HG03439 (cell line): Measurements from ENCODE around the gene PPP4R1.
"Not testable (repeated sequence)": the region's sequence is repeated elsewhere in the genome, so short reads cannot be mapped to it uniquely, and the experiment has no call there.

ENCODE experiments used
- ATAC-seq: cut with Tn5 transposase; IDR thresholded peaks from one replicate; pipeline ENCODE4 v1.9.1; 2021; ENCODE audit warnings: mild to moderate bottlenecking, moderate library complexity; ENCODE audit not compliant: unreplicated experiment

Gene PPP4R1

GRCh38 chr18:9629709-9630108 is 15.3 kb upstream of the PPP4R1 start:
- ATAC-seq = no peak

GRCh38 chr18:9628984-9629383 is 14.6 kb upstream of the PPP4R1 start:
- no peak for ATAC-seq

- no peak for ATAC-seq
These were observed 13.3 kb upstream of the PPP4R1 start for GRCh38 chr18:9627642-9628041.

- no peak for ATAC-seq
These were observed 5.6 kb upstream of the PPP4R1 start for GRCh38 chr18:9619990-9620389.

- no peak for ATAC-seq
These were observed 5.2 kb upstream of the PPP4R1 start for GRCh38 chr18:9619545-9619944.

GRCh38 chr18:9619056-9619455 is 4.7 kb upstream of the PPP4R1 start:
- no peak for ATAC-seq

GRCh38 chr18:9617006-9617542 is 2.7 kb upstream of the PPP4R1 start:
- ATAC-seq = no peak

- no peak for ATAC-seq
These were observed 1.7 kb upstream of the PPP4R1 start for GRCh38 chr18:9616049-9616448.

- no peak for ATAC-seq
These were observed 980 bp upstream of the PPP4R1 start for GRCh38 chr18:9615280-9615797.

GRCh38 chr18:9613550-9614400 is 584 bp downstream of the PPP4R1 start:
- peak; percentile 44 for ATAC-seq

- ATAC-seq = no peak
These were observed 1.4 kb downstream of the PPP4R1 start for GRCh38 chr18:9612977-9613376.

GRCh38 chr18:9612215-9612830 is 2.0 kb downstream of the PPP4R1 start:
- ATAC-seq = peak; percentile 42

GRCh38 chr18:9609190-9609589 is 5.2 kb downstream of the PPP4R1 start:
- no peak for ATAC-seq

GRCh38 chr18:9608728-9609127 is 5.6 kb downstream of the PPP4R1 start:
- no peak for ATAC-seq

- ATAC-seq = no peak
These were observed 6.1 kb downstream of the PPP4R1 start for GRCh38 chr18:9608298-9608697.

GRCh38 chr18:9607111-9607510 is 7.2 kb downstream of the PPP4R1 start:
- not testable (repeated sequence) for ATAC-seq

- ATAC-seq = no peak
These were observed 8.3 kb downstream of the PPP4R1 start for GRCh38 chr18:9606039-9606438.

GRCh38 chr18:9604348-9604747 is 10.0 kb downstream of the PPP4R1 start:
- no peak for ATAC-seq

- no peak for ATAC-seq
These were observed 15.0 kb downstream of the PPP4R1 start for GRCh38 chr18:9599328-9599727.

GRCh38 chr18:9597609-9598008 is 16.8 kb downstream of the PPP4R1 start:
- no peak for ATAC-seq

- ATAC-seq = no peak
These were observed 17.4 kb downstream of the PPP4R1 start for GRCh38 chr18:9596843-9597526.
